Activated CD8-positive, alpha-beta memory T cell treated with anti-CD3 and anti-CD28 coated beads, Interleukin-2, amount 50 U/mL, for 1 hour (primary cell): ENCODE results near the gene FCRL3.
"Not testable (repeated sequence)": the region's sequence is repeated elsewhere in the genome, so short reads cannot be mapped to it uniquely, and the experiment has no call there.

Source experiments
- DNase-seq: peaks from one replicate; pipeline ENCODE4 v3.0.0-alpha.2; 2020; ENCODE audit errors: extremely low read depth

The FCRL3 gene, protein sequence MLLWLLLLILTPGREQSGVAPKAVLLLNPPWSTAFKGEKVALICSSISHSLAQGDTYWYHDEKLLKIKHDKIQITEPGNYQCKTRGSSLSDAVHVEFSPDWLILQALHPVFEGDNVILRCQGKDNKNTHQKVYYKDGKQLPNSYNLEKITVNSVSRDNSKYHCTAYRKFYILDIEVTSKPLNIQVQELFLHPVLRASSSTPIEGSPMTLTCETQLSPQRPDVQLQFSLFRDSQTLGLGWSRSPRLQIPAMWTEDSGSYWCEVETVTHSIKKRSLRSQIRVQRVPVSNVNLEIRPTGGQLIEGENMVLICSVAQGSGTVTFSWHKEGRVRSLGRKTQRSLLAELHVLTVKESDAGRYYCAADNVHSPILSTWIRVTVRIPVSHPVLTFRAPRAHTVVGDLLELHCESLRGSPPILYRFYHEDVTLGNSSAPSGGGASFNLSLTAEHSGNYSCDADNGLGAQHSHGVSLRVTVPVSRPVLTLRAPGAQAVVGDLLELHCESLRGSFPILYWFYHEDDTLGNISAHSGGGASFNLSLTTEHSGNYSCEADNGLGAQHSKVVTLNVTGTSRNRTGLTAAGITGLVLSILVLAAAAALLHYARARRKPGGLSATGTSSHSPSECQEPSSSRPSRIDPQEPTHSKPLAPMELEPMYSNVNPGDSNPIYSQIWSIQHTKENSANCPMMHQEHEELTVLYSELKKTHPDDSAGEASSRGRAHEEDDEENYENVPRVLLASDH

GRCh38 chr1:157700732-157701131, at the start of gene FCRL3:
TSS of gene FCRL3 (minus strand) at chr1:157700769. CDS start at chr1:157700489, 280 bp downstream.
- DNase-seq: no peak

DNA sequence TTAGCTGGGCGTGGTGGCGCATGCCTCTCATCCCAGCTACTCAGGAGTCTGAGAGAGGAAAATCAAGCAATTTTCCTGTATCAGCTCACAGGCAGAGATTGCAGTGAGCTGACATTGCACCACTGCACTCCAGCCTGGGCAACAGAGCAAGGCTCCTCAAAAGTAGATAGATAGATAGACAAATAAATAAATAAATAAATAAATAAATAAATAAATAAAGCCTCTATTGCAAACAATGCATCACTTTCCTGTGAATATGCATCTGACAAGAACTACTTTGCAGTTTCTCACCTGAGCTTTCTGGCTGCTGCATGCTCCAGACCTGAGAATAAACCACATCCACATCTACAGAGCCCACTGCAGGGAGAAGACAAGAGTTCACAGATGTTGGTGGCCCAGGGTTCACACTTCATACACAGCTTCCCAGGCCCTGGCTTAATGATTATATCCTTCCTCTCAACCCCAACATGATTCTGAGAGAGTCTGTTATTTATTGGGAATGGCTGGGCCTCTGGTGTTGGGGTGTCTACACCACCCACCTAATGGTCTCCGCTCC, 47.8 kb upstream of the FCRL3 start:
- DNase-seq: no peak

GRCh38 chr1:157739229-157739901, 38.8 kb upstream of the FCRL3 start:
- no peak for DNase-seq

DNA sequence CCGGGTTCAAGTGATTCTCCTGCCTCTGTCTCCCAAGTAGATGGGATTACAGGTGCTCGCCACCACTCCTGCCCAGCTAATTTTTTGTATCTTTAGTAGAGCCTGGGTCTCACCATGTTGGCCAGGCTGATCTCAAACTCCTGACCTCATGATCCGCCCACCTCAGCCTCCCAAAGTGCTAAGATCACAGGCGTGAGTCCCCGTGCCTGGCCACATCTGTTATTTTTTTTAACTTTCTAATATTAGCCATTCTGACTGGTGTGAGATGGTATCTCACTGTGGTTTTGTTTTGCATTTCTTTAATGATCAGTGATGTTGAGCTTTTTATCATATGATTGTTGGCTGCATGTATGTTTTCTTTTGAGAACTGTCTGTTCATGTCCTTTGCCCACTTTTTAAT, 35.4 kb upstream of the FCRL3 start:
- DNase-seq: not testable (repeated sequence)

DNA sequence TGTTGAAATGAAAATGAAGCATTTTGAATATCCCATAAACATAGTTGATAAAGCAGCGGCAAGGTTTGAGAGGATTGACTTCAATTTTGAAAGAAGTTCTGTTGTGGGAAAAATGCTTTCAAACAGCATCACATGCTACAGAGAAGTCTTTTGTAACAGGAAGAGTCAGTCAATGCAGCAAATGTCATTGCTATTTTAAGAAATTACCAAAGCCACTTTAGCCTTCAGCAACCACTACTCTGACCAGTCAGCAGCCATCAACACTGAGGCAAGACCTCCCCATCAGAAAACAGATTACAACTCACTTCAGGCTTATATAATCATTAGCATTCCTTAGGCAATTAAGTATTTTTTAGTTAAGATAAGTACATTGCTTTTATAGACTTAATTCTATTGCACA, 33.8 kb upstream of the FCRL3 start:
- DNase-seq: no peak

- no peak for DNase-seq
Observed at GRCh38 chr1:157732755-157733154, 32.2 kb upstream of the FCRL3 start.

- DNase-seq: no peak
Observed at GRCh38 chr1:157725221-157725577, 24.6 kb upstream of the FCRL3 start.

DNA sequence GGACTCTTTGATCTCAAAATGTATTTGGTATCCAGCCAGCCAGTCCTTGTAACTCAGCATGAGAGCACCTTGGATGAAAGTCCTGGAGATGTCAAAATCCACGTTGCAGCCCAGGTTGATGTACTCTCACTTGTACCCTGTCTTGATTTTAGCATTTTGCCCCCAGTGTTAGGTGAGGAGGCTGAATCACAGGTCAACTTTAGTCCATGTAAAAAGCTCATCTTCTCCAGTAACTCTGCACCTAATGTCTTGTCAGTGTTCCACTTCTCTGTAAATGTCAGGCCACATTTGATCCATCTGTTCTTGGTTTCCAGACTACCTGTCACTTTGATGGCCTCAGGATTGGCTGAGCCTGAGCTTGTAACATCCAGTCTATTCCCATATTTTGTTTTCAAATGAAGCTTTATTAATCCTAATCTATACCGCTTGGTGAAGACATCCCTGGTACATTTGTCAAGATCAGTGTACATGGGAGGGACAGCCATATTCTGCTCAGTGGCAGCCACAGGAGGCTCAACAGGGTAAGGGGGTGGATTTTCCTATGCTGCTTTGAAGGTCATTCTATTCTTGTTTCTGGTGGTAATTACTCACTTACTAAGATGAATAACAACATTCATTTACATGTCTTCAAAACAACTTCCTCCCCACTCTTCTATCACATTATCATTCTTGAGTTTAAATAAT, 24.1 kb upstream of the FCRL3 start:
- DNase-seq: no peak

DNA sequence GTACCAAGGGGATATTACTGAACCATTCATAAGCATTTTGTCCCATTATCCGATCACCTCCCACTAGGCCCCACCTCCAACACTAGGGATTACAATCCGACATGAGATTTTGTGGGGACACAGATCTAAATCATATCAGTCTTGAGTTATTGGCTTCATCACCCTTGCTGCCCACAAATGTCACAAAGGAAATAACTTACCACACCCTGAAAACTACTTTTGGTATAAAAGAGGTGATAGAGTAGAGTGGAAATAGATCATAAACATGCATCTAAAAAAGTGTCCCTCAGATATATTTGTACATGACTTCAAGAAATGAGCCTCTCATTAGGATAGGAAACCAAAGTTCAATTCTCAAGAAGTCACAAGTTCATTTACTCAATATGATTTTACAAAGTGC, 22.6 kb upstream of the FCRL3 start:
- DNase-seq: no peak

- DNase-seq: no peak
Observed at GRCh38 chr1:157721985-157722384, 21.4 kb upstream of the FCRL3 start.

DNA sequence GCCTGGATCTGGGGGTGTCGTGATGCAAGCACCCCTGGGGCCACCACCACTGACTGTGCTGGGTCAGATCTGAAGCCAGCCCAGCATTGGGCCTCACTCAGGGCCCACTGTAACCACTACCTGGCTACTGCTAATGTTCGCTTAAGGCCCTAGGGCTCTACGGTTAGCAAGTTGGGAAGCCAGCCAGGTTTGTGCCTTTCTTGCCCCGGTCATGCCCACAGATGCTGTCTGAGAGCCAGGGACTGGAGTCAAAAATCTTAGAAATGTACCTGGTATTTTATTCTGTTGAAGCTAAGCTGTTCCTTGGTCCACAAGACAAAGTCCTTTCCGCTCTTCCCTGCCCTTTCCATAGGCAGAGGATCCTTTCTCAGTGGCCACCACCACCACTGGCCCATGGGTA, 15.2 kb upstream of the FCRL3 start:
- DNase-seq: no peak

DNA sequence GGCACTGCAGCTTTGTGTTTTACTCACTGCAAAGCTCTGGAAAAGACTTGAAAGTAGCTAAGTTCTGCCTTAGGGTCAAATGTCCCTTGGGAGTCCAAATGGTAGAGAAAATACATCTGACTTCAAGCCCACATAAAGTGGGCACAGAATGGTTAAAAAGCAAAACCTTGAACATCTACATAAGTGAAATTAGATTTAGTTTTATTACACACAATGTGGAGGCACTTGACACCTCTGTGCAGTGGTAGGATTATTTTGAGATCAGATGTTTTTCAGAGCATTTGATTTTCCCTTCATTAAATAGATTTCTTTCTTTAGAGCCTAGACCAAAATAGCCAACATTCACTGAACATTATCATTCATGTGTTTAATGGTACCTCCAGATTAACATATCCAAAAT, 11.2 kb upstream of the FCRL3 start:
- no peak for DNase-seq

- DNase-seq: no peak
Observed at GRCh38 chr1:157704878-157705277, 4.3 kb upstream of the FCRL3 start.

DNA sequence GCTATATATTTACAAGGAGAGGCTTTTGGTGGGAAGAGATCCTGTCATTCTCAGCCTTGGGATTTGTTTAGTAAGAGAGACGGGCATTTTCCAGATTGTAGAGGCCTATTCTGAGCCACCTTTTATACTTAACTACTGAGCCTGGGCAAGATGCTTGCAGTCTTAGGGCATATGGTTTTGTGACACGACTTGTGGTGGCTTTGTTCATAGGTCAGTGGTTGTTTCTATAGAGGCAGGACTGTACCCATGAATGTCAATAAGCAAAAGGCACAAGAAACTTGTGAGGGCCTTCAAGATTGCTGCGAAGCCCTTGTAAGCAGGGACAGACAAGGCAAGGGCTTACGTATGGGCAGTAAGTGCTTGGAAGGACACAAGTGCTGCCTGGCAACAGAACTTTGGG, 3.4 kb upstream of the FCRL3 start:
- no peak for DNase-seq

DNA sequence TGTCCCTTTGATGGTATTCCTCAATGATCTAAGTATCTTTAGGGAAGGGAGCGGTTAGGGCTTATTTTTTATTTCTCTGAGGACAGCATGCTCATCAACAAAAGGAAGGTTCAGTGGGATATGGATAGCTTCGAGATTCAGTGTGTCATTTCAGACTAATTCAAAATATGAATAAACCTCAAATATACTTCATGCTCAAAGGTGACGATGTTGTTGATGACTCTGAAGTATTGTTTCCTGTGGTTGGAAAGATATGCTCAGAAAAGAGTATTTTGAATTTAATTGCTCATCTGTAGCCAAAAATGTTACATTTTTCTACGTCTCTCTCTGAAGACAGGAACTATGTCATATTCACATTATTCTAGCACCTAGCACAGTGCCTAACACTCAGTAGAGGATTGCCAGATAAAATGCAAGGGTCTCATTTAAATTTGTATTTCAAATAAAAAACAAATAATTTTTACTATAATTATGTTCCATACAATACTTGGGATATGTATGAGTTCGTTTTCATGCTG, 1.8 kb upstream of the FCRL3 start:
- no peak for DNase-seq

GRCh38 chr1:157700305-157700704, 264 bp downstream of the FCRL3 start:
- no peak for DNase-seq

DNA sequence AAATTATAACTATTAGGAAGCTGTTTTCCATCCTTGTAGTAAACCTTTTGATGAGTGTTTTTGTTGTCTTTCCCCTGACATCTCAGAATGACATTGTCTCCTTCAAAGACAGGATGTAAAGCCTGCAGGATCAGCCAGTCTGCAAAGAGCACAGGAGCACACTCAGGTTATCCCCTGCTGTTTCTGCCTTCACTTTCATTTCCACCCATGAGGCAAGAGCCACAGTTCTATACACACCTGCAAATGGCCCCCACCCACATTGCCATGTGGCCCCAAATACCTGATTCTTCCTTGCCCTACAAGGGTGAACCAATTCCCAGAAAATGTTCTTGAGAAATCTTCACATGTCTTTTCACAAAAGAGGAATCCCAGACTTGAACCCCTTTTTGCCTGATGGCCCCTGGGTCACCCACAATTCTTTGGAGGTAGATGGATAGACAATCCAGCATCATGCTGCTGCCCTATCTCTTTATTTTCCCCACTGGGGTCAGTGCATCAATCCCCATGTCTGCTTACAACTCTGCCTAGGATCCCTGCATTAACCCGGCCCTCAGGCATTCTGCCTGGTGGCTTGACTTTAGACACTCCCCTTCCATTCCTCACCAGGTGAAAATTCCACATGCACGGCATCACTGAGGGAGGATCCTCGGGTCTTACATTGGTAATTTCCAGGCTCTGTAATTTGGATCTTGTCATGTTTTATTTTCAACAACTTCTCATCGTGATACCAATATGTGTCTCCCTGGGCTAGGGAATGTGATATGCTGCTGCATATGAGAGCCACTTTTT, 2.6 kb downstream of the FCRL3 start:
- DNase-seq: no peak

- DNase-seq: no peak
Observed at GRCh38 chr1:157696966-157697628, 3.5 kb downstream of the FCRL3 start.

DNA sequence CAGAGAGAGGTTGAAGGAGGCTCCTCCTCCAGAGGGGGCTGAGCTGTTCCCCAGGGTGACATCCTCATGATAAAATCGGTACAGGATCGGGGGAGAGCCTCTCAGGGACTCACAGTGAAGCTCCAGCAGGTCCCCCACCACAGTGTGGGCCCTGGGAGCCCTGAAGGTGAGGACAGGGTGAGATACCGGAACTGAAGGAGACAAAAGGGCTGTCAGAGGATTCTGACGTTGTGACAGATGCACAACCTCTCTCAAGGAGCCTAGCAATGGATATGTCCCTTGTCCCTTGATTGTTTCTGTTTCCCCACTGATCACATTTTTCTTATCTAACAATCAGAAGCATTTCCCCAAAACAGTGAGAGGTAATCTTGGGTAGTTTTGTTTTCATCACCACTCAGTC, 5.2 kb downstream of the FCRL3 start:
- no peak for DNase-seq

DNA sequence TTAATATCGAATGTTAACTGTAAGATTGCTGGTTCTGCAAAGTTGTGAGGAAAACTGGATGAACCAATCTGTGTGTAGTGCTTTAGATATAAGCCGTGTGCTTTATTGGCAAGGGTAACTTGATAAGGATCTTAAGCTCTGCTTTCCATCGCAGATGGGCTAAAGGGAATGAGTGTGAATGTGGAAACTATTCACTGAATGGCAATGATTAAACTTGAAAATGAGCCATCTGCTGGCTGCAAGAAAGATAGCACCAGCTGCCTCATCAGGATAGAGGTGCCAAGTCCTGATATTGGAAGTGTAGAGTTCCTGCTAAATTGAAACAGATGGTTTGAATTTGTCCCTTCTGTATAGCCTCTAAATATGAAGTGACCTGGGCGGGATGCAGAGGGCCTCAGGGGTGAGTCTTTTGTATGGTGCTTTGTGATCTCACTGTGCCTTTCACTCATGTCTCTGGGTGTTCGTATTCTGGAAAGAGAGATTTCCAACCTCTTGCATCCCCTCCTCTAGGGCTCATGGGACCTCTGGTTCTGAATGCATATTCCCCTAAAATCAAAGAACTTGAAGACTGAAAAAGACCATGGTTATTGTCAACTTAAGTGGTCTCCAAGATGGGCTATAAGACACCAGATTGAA, 9.2 kb downstream of the FCRL3 start:
- DNase-seq: no peak
